ENCODE results near the gene TAF3.

TAF3 gene

GRCh38 chr10:8041992-8042720, 223.9 kb downstream of the TAF3 start:
- no peak for TF ChIP-seq ZNF221 (tag by site-specific recombination; IDR thresholded peaks at IDR 0.05; ENCODE audit: borderline replicate concordance)
- TF ChIP-seq RBAK (tag by site-specific recombination; IDR thresholded peaks at IDR 0.05) = no peak
- TF ChIP-seq CTCF (tag by site-specific recombination; IDR thresholded peaks at IDR 0.05) = no peak
- TF ChIP-seq ZNF670 (tag by site-specific recombination; IDR thresholded peaks at IDR 0.05; ENCODE audit: low read depth) = no peak
- TF ChIP-seq ZSCAN23 (tag by site-specific recombination; IDR thresholded peaks at IDR 0.05) = no peak
- no peak for TF ChIP-seq SP3 (tag by site-specific recombination; IDR thresholded peaks at IDR 0.05)
- TF ChIP-seq ZNF701 (tag by site-specific recombination; IDR thresholded peaks at IDR 0.05) = no peak
- TF ChIP-seq WT1 (tag by site-specific recombination; IDR thresholded peaks at IDR 0.05) = no peak
- TF ChIP-seq ZNF24 (tag by site-specific recombination; IDR thresholded peaks at IDR 0.05) = no peak
- no peak for TF ChIP-seq ZNF157 (tag by site-specific recombination; IDR thresholded peaks at IDR 0.05)
- no peak for TF ChIP-seq ZNF777 (tag by site-specific recombination; IDR thresholded peaks at IDR 0.05; ENCODE audit: borderline replicate concordance)
- TF ChIP-seq GLIS2 (tag by site-specific recombination; IDR thresholded peaks at IDR 0.05) = no peak
- no peak for TF ChIP-seq ZNF394 (tag by site-specific recombination; IDR thresholded peaks at IDR 0.05; ENCODE audit: borderline replicate concordance)
- no peak for TF ChIP-seq ZNF580 (tag by site-specific recombination; IDR thresholded peaks at IDR 0.05)
- no peak for TF ChIP-seq ZNF350 (tag by site-specific recombination; IDR thresholded peaks at IDR 0.05)
- no peak for TF ChIP-seq ELK4 (IDR thresholded peaks at IDR 0.05; ENCODE audit: borderline replicate concordance, low read depth, low read length)
- no peak for TF ChIP-seq ZNF658 (tag by site-specific recombination; IDR thresholded peaks at IDR 0.05)
- TF ChIP-seq ZNF391 (tag by site-specific recombination; IDR thresholded peaks at IDR 0.05; ENCODE audit: borderline replicate concordance, low read depth) = no peak
- no peak for TF ChIP-seq GLI4 (tag by site-specific recombination; IDR thresholded peaks at IDR 0.05)
- ChIA-PET POLR2A (no interaction called here), CTCF (interaction anchor here (0.6 to 0.7 kb wide), 3 partner anchors 73 to 1259 kb away, joined by 3 read pairs; no protein-coding TSS in a partner anchor)
- Histone ChIP-seq H3K36me3 (ENCODE audit: control insufficient read depth in 2 of 2, insufficient read depth in 1 of 2, low read length in 2 of 2) (no peaks in the 10 kb centered on the region), H3K4me1 (ENCODE audit: control insufficient read depth, insufficient read depth, low read length) (peaks cover 2% of the 10 kb centered on the region; the same call in 1 of the 2 replicates), H3K4me3 (ENCODE audit: low read depth, low read length) (no peak overlapping the region), H3K27ac (ENCODE audit: extremely low read depth, low read depth, low read length) (no peak overlapping the region), H3K9me3 (ENCODE audit: control insufficient read depth, insufficient read depth, low read depth, low read length) (no peaks in the 10 kb centered on the region)

- peaks cover 2% of the 10 kb centered on the region; the same call in 1 of the 2 replicates for H3K4me1 ChIP-seq (ENCODE audit: control insufficient read depth, insufficient read depth, low read length)
- H3K36me3 ChIP-seq (ENCODE audit: control insufficient read depth in 2 of 2, insufficient read depth in 1 of 2, low read length in 2 of 2) = no peaks in the 10 kb centered on the region
- ChIA-PET POLR2A (no interaction called here), CTCF (interaction anchor here (0.6 to 0.7 kb wide), 2 partner anchors 74 to 156 kb away, joined by 3 read pairs; no protein-coding TSS in a partner anchor)
- H3K4me3 ChIP-seq (ENCODE audit: low read depth, low read length) = no peak overlapping the region
- H3K9me3 ChIP-seq (ENCODE audit: control insufficient read depth, insufficient read depth, low read depth, low read length) = no peaks in the 10 kb centered on the region
- H3K27ac ChIP-seq (ENCODE audit: extremely low read depth, low read depth, low read length) = no peak overlapping the region
- TF ChIP-seq ZNF266 (tag by site-specific recombination; IDR thresholded peaks at IDR 0.05; ENCODE audit: low read depth) = no peak
- no peak for TF ChIP-seq ZNF280D (tag by site-specific recombination; IDR thresholded peaks at IDR 0.05)
- TF ChIP-seq ZNF791 (tag by site-specific recombination; IDR thresholded peaks at IDR 0.05) = no peak
- TF ChIP-seq ELK4 (IDR thresholded peaks at IDR 0.05; ENCODE audit: borderline replicate concordance, low read depth, low read length) = no peak
- no peak for TF ChIP-seq ZNF362 (tag by site-specific recombination; IDR thresholded peaks at IDR 0.05)
- no peak for TF ChIP-seq ZNF223 (tag by site-specific recombination; IDR thresholded peaks at IDR 0.05)
- no peak for TF ChIP-seq ZNF366 (tag by site-specific recombination; conservative IDR thresholded peaks at IDR 0.05)
These were observed 224.6 kb downstream of the TAF3 start for GRCh38 chr10:8042721-8043568.

All from HEK293 (cell line).